Fibroblast of pulmonary artery (primary cell): ENCODE results near the gene FGFR2.

Experiments used
- DNase-seq: peaks from one replicate; pipeline ENCODE4 v3.0.0-alpha.2; 2010; ENCODE audit warnings: low read depth
- H3K4me3 ChIP-seq: replicated peaks from 2 replicates; pipeline ENCODE4 v1.5.1; 2011; ENCODE audit warnings: low read depth, mild to moderate bottlenecking, control low read depth, low read length, moderate library complexity
- CTCF ChIP-seq: IDR thresholded peaks from 2 replicates; pipeline ENCODE4 v1.5.1; 2011; ENCODE audit warnings: mild to moderate bottlenecking, control low read depth, low read length, inconsistent platforms; ENCODE audit errors: missing control alignments

The FGFR2 gene

GRCh38 chr10:121553511-121554264 is 44.6 kb downstream of the FGFR2 start:
- TF ChIP-seq CTCF: no peak
- no peak for DNase-seq
- no peak overlapping the region for H3K4me3 ChIP-seq

- no peak overlapping the region for H3K4me3 ChIP-seq
- no peak for TF ChIP-seq CTCF
- no peak for DNase-seq
These were observed 45.5 kb downstream of the FGFR2 start for GRCh38 chr10:121552746-121553145.

GRCh38 chr10:121551210-121551885 is 46.9 kb downstream of the FGFR2 start:
- no peak overlapping the region for H3K4me3 ChIP-seq
- DNase-seq: no peak
- TF ChIP-seq CTCF: no peak

- DNase-seq: no peak
- H3K4me3 ChIP-seq: no peak overlapping the region
- no peak for TF ChIP-seq CTCF
These were observed 53.9 kb downstream of the FGFR2 start for GRCh38 chr10:121544301-121544869.

- no peak for DNase-seq
- H3K4me3 ChIP-seq: no peak overlapping the region
- TF ChIP-seq CTCF: no peak
These were observed 54.7 kb downstream of the FGFR2 start for GRCh38 chr10:121543545-121543944.

GRCh38 chr10:121541450-121542120 is 56.7 kb downstream of the FGFR2 start:
- no peak for TF ChIP-seq CTCF
- H3K4me3 ChIP-seq: no peak overlapping the region

More at GRCh38 chr10:121541450-121542120, 56.7 kb downstream of the FGFR2 start:
- DNase-seq: no peak
